ENCODE data around the gene PIK3CD. TPM values are rescaled to one million over a fixed set of nuclear protein-coding genes. Genes with fewer than 3 reads are reported as not detected.
"Not testable (repeated sequence)": the region's sequence is repeated elsewhere in the genome, so short reads cannot be mapped to it uniquely, and the experiment has no call there.

The PIK3CD gene
- total and polyA plus RNA-seq, 2 experiments from 2014 or later = 6.6 to 32.1 TPM

- no peak for TF ChIP-seq CTCF (conservative IDR thresholded peaks at IDR 0.05; ENCODE audit: low read depth in 2 of 2)
- no peak for TF ChIP-seq POLR2AphosphoS5 (IDR thresholded peaks at IDR 0.05; ENCODE audit: low read depth)
- no peak for TF ChIP-seq ZNF331 (CRISPR knock-in tag; IDR thresholded peaks at IDR 0.05; ENCODE audit: low read depth)
- no peak for TF ChIP-seq JUNB (IDR thresholded peaks at IDR 0.05; ENCODE audit: unreplicated experiment)
- no peak for TF ChIP-seq REST (IDR thresholded peaks at IDR 0.05; ENCODE audit: unreplicated experiment)
Measured at GRCh38 chr1:9711466-9712020, 60.0 kb downstream of the PIK3CD start (continued).

DNA sequence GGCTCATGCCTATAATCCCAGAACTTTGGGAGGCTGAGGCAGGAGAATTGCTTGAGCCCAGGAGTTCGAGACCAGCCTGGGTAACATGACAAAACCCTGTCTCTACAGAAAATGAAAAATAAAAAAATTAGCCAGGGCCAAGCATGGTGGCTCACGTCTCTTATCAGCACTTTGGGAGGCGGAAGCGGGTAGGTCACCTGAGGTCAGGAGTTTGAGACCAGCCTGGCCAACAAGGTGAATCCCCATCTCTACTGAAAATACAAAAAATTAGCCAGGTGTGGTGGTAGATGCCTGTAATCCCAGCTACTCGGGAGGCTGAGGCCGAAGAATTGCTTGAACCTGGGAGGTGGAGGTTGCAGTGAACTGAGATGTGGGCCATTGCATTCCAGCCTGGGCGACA lies 61.2 kb downstream of the PIK3CD start:
- not testable (repeated sequence) for H3K36me3 ChIP-seq (ENCODE audit: insufficient read depth); H3F3A ChIP-seq (replicated peaks; ENCODE audit: low read depth); H3K27me3 ChIP-seq (ENCODE audit: insufficient read depth); H3K27ac Mint-ChIP-seq; DNase-seq (ENCODE audit: low spot score); H2AFZ ChIP-seq; H3K79me2 ChIP-seq (replicated peaks; ENCODE audit: insufficient read depth); H3K4me3 Mint-ChIP-seq; ATAC-seq; H3K27ac ChIP-seq (ENCODE audit: low read depth); H3K9me2 ChIP-seq (ENCODE audit: insufficient read depth); H3K4me3 ChIP-seq; H3K27me3 Mint-ChIP-seq (ENCODE audit: insufficient read depth, low read depth, poor library complexity); H3K9me3 Mint-ChIP-seq; H4K20me1 ChIP-seq (replicated peaks; ENCODE audit: insufficient read depth); H3K4me2 ChIP-seq
- peaks cover 26% of the 10 kb centered on the region for H3K4me1 Mint-ChIP-seq
- H3K4me1 ChIP-seq (ENCODE audit: insufficient read depth) = peaks cover 19% of the 10 kb centered on the region
- peaks cover 15% of the 10 kb centered on the region for H3K36me3 Mint-ChIP-seq (ENCODE audit: low read depth)

DNA sequence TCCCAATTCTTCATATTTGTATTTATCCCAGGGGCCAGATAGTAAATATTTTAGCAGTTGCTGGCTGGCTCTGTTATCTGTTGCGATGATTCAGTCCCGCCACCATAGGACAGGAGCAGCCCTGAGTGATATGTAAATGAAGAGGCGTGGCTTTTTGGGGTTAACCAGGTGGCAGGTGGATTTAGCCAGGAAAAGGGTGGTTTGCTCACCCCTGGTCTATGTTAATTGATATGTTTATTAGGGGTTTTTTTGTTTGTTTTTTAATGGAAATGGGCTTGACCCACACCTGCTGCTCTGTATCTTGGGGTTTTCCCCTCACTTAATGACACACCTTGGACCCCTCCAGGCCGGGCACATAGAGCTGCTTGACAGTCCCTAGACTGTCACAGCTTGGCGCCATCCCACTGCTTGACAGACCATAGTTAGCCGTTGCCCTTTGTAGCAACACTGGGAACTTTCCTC lies 62.8 kb downstream of the PIK3CD start:
- Histone ChIP-seq H3K4me3 (no peak overlapping the region), H3K4me1 (ENCODE audit: insufficient read depth) (peaks cover 22% of the 10 kb centered on the region), H4K20me1 (replicated peaks; ENCODE audit: insufficient read depth) (no peaks in the 10 kb centered on the region), H3K36me3 (ENCODE audit: insufficient read depth) (no peaks in the 10 kb centered on the region), H3K4me2 (no peak overlapping the region), H3K27me3 (ENCODE audit: insufficient read depth) (no peaks in the 10 kb centered on the region), H3K9me2 (ENCODE audit: insufficient read depth) (no peaks in the 10 kb centered on the region), H3F3A (replicated peaks; ENCODE audit: low read depth) (no peaks in the 10 kb centered on the region), H3K79me2 (replicated peaks; ENCODE audit: insufficient read depth) (no peaks in the 10 kb centered on the region), H3K27ac (ENCODE audit: low read depth) (peak overlapping the region; percentile 17), H2AFZ (no peak overlapping the region)
- DNase-seq (ENCODE audit: low spot score) (peak; percentile 96), ATAC-seq (peak; percentile 83)
- H3K4me3 Mint-ChIP-seq = peak overlapping the region; percentile 27
- H3K9me3 Mint-ChIP-seq = no peaks in the 10 kb centered on the region
- H3K27me3 Mint-ChIP-seq (ENCODE audit: insufficient read depth, low read depth, poor library complexity) = peaks cover 15% of the 10 kb centered on the region
- peak overlapping the region; percentile 87 for H3K27ac Mint-ChIP-seq
- TF ChIP-seq REST (IDR thresholded peaks at IDR 0.05; ENCODE audit: unreplicated experiment) = no peak
- peak; percentile 51 for TF ChIP-seq CREB1 (CRISPR knock-in tag; IDR thresholded peaks at IDR 0.05; ENCODE audit: low read depth)
- H3K4me1 Mint-ChIP-seq = peaks cover 30% of the 10 kb centered on the region
- H3K36me3 Mint-ChIP-seq (ENCODE audit: low read depth) = peaks cover 16% of the 10 kb centered on the region
